Measurements from ENCODE around the gene ZNF30.
"Not testable (repeated sequence)": the region's sequence is repeated elsewhere in the genome, so short reads cannot be mapped to it uniquely, and the experiment has no call there.

The ZNF30 gene

DNA sequence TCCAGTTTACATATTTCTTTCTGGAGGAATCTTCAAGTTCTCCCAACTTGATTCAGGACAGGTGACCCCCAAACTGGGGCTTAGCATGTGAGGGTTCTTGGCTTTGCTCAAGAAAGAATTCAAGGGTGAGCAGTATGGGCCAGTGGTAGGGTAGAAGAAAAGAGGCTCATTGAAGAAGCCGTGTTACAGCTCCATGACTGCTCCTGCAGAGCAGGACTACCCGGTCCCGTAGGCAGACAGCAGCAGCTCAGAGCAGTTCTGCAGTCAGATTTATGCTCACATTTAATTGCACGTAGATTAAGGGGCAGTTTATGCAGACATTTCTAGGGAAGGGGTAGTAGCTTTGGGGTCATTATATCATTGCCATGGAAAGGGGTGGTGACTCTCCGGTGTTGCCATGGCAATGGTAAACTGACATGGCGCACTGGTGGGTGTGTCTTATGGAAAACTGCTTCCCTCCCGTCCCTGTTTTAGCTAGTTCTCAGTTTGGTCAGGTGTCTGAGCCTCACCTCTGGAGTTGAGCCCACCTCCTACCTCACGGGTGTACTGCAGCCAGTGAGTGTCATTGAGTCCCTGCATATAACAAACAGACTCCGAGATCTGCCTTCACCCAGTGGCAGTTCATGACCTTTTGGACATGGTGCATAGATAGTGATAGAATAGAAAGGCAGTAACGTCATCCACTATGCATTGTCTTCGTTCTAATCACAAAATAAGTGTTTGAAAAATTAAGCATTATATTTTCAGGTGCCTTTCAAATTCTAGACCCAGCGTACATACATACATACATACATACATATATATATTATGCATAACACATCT lies 53.3 kb downstream of the ZNF30 start:
- no peak for DNase-seq
- in situ Hi-C loops (cut with HindIII; ENCODE audit: low pct_ligation_motif_present, low pct_unique_long_range_greater_than_20kb, low sequenced_read_pairs), result no loop called here

DNA sequence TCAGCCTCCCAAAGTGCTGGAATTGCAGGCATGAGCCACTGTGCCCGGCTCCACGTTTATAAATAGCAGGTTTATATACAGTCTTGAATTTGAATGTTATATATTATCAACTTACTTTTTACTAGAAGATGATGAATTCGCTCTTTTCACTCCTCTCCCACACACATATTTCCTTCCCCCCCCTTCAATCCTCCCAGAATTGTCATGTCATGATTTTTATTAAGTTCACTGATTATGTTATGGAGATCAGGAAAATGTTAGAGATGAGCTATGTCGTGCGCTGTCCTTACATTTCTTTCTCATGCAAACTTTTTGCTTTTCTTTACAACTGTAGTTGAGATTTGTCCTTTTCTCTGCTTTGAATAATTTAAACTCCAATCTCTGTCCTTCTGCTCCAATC lies 55.6 kb downstream of the ZNF30 start:
- no peak for DNase-seq
- in situ Hi-C loops (cut with HindIII; ENCODE audit: low pct_ligation_motif_present, low pct_unique_long_range_greater_than_20kb, low sequenced_read_pairs), result no loop called here

DNA sequence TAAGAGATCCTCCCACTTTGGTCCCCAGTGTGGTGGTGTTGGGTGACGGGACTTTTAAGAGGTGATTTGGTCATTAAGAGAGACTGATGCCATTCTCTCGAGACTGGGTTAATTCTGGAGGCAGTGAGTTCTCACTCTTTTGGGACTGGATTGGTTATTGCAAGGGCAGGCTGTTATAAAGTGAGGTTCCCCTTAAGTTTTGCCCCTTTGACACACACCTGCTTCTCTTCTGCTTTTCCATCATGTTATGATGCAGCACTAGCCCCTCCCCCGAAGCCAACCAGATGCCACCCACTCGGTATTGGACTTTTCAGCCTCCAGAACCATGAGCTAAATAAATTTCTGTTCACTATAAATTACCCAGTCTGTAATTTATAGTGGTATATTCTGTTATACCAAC lies 57.1 kb downstream of the ZNF30 start:
- in situ Hi-C loops (cut with HindIII; ENCODE audit: low pct_ligation_motif_present, low pct_unique_long_range_greater_than_20kb, low sequenced_read_pairs), result no loop called here
- no peak for DNase-seq

DNA sequence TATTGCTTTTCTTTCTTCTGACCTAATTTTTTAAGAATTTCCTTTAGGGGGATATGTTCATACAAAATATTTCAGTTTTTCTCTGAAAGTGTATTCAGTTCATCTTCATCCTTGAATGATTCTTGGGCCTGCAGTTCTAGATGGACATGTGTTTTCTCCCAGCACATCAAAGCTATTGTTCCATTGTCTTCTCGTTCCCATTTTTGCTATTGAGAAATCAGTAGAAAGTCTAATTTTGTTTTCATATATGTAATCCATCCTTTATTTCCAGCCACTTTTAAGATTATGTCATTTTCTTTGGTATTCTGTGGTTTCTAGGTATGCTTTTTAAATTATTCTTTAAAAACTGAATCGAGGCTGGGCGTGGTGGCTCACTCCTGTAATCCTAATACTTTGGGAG lies 57.6 kb downstream of the ZNF30 start:
- DNase-seq, result no peak
- in situ Hi-C loops (cut with HindIII; ENCODE audit: low pct_ligation_motif_present, low pct_unique_long_range_greater_than_20kb, low sequenced_read_pairs), result no loop called here

DNA sequence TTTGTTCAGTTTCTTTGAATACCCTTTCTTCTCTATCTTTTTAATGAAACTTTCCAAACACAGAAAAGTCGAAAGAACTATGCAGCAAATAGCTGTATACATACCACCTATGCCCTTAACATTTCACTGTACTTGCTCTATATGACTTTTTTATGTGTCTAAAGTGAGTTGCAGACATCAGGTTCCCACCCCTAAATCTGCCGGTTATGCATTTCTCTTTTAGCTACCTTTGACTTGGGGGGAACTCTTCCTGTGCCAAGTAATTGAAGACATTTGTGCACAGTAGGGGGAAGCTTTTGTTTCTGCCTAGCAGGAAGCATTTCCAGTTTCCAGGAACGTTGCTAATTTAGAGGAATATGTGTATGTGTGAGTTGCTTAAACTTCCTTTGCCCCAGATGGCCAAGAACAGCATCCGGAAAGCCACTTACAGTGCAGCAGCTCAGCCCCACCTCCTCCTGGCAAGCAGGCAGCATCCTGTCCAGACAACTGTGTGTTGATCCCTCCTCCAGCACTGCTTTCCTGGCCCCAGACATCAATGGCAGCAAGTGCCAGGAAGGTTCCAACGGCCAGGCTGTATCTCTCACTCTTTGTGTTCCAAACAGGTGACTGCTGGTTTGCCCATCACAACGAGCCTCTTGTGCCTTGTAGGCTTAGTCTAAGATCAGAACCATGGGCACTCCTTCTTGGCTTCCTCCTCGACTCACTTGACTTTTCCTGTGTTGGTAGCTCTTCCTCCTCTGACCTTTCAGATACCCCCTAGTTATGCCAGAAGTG lies 58.7 kb downstream of the ZNF30 start:
- in situ Hi-C loops (cut with HindIII; ENCODE audit: low pct_ligation_motif_present, low pct_unique_long_range_greater_than_20kb, low sequenced_read_pairs), result no loop called here
- DNase-seq, result no peak

DNA sequence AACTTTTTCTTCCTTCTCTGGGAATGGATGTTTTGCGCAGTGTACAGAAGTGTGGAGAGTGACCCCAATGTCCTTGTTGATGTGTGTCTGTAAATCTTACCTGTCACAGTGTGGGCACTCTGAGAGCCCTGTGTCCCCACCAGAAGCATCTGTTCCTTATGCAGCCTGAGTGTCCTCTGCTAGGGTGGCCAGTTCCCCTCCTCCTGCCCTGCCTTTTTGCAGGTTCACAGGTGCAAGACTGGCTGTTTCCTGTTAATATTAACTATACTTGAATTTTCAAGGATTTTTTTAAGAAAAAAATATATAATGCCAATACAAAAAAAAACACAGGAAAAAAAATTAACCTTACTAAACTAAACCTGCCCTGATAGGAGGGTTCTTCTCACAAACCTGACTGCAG lies 61.4 kb downstream of the ZNF30 start:
- in situ Hi-C loops (cut with HindIII; ENCODE audit: low pct_ligation_motif_present, low pct_unique_long_range_greater_than_20kb, low sequenced_read_pairs), result no loop called here
- no peak for DNase-seq

DNA sequence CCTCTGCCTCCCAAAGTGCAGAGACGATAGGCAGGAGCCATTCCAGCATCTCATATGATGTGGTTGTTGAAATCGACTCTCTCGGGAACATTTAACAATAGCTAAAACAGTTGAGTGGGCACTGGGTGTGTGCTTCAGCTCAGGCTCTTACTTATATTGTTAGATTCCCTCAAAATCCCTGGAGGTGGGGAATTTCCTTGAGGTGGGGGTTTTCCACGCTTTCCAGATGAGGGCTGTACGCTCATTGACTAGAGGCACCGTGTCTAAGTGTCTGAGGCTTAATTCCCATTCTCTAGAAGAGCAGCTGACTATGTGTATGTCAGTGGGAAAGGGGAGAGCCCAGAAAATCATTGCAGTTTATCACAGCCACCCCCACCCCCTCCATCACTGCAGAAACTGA lies 62.6 kb downstream of the ZNF30 start:
- DNase-seq, result no peak
- in situ Hi-C loops (cut with HindIII; ENCODE audit: low pct_ligation_motif_present, low pct_unique_long_range_greater_than_20kb, low sequenced_read_pairs), result no loop called here

DNA sequence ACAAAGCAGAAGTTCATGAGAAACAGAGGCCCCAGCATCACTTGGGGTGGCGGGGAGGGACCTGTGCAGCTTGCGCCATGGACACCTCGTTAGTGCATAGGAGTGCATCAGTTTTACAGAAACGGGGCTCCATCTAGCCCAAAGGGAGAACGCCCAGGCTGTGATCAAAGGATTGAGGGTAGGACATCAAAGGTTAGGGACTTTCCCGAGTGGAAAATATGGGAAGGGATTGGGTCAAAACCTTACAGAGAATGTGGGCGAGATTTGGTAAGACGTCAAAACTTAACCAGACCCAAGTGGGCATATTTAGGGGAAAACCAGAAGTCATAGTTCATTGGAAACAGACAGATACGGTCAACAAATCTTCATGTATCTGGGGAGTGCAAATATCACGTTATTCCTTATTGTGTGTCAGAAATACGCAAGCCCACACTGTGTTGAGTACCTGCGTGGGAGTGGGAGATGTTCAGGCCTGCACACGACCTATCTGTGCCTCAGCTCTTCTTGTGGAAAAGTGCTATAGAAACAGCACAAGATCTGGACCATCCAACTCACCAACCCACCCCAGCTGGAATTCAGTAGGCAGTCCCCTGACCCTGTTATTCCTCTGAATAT lies 64.0 kb downstream of the ZNF30 start:
- no peak for DNase-seq
- in situ Hi-C loops (cut with HindIII; ENCODE audit: low pct_ligation_motif_present, low pct_unique_long_range_greater_than_20kb, low sequenced_read_pairs), result no loop called here

DNA sequence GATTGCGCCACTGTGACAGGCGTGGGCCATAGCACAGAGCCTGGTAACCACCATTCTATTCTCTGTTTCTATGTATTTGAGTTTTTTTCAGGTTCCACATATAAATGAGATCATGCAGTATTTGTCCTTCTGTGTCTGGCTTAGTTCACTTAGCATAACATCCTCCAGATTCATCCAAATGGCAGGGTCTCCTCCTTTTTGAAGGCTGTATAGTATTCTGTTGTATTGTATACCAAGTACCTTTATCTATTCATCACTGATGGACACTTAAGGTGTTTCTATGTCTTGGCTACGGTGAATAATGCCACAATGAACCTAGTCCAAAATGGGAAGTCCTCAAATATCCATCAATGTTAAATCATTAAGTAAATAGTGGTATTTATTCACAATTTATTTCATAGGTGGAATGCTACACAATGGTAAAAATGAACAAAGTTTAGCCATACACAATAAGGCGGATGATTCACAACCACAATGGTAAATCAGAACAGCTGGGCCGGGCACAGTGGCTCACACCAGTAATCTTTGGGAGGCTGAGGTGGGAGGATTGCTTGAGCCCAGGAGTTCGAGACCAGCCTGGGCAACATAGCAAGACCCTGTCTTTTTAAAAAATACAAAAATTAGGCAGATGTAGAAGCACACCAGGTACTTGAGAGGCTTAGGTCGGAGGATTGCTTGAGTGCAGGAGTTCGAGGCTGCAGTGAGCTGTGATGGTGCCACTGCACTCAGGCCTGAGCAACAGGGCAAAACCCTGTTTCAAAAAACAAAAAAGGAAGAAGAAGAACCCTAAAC lies 65.0 kb downstream of the ZNF30 start:
- in situ Hi-C loops (cut with HindIII; ENCODE audit: low pct_ligation_motif_present, low pct_unique_long_range_greater_than_20kb, low sequenced_read_pairs), result no loop called here
- DNase-seq, result no peak

DNA sequence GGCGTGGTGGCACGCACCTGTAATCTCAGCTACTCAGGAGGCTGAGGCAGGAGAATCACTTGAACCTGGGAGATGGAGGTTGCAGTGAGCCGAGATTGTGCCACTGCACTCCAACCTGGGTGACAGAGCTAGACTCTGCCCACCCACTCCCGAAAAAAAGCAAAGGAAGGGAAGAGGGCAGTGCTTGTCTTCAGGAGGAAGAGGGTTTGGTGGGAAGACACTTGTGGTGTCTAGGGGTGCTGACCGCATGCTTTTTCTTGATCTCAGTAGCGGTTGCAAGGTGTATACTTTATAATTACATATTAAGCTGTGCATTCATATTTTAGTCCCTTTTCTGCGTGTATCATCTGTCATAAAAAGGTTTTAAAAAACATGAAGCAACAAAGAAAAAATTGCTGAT lies 65.9 kb downstream of the ZNF30 start:
- in situ Hi-C loops (cut with HindIII; ENCODE audit: low pct_ligation_motif_present, low pct_unique_long_range_greater_than_20kb, low sequenced_read_pairs); DNase-seq: not testable (repeated sequence)

DNA sequence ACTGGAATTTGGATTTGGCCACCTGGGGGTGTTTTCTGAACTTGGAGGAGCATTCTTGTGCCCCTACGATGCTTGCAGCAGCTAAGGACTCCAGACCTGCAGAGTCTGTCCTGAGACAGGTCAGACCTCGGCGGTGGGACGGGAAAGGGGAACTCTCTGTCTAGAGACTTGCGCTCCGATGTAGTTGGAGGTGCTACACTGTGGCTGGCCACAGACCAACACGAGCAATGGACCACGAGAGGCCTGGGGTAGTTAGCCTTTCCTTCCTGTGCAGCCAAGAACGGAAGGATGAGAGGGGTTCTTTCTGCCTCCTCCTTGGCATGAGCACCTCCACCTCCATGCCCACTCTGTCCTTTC lies 67.6 kb downstream of the ZNF30 start:
- in situ Hi-C loops (cut with HindIII; ENCODE audit: low pct_ligation_motif_present, low pct_unique_long_range_greater_than_20kb, low sequenced_read_pairs), result no loop called here

More for the DNA sequence above, 67.6 kb downstream of the ZNF30 start:
- no peak for DNase-seq

All from ACHN (cell line).